Measurements from ENCODE around the gene AJM1. TPM values are rescaled to one million over a fixed set of nuclear protein-coding genes. Genes with fewer than 3 reads are reported as not detected.

Gene AJM1
- total RNA-seq, 1 donor from 2014 or later = 3.3 TPM

DNA sequence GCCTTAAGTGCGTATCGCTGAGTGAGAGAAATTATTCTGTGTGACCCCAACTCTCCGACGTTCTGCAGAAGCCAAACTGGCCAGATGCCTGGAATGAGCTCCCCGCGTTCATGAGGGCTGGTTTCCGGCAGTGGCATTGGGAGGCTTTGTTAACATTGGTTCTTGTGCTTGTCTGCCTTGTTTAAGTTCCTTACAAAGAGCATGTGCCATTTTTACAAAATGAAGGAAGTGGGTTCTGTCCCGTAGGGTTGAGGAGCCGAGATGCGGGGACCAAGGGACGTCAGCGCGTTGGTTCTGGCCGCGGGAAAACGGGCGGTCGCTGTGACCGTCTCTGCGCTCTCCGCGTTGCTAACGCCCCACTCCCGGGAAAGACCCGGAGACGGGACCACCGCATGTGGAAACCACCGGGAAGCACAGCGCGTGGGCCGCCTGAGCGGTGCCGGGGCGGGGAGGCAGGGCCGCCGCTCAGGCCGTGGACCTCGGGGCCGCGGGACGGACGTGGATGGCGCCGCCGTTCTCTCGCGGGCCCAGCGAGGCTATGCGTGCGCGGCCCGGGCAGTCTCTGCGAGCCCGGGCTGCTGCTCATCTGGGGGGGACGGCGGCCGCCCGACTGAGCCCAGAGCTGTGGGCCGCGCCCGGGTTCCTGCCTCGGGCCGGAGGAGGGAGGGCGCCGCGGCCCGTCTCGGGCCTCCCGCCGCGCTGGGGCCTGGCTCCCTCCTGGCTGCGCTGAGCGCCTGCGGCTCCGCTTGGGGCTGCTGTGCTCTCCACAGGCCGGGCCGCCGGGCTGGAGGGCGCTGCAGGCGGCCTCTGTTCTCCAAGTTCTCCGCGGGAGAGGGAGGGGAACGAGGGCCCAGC lies 21.1 kb upstream of the AJM1 start:
- peaks cover 12% of the 10 kb centered on the region for H3K4me1 ChIP-seq (ENCODE audit: insufficient read depth, low read length)
- Mint-ChIP-seq H3K27ac (ENCODE audit: unreplicated experiment) (no peak overlapping the region), H3K27me3 (ENCODE audit: low read depth, unreplicated experiment) (no peaks in the 10 kb centered on the region), H3K4me3 (ENCODE audit: unreplicated experiment) (peak overlapping the region; percentile 47), H3K9me3 (ENCODE audit: unreplicated experiment) (no peaks in the 10 kb centered on the region), H3K36me3 (ENCODE audit: low read depth, unreplicated experiment) (peaks cover 5% of the 10 kb centered on the region), H3K4me1 (ENCODE audit: low read depth, unreplicated experiment) (no peaks in the 10 kb centered on the region)
- FAIRE-seq (no peak), DNase-seq (ENCODE audit: low read depth) (peak; percentile 30)
- peaks cover 49% of the 10 kb centered on the region for H4K20me1 ChIP-seq (ENCODE audit: insufficient read depth, low read length)
- TF ChIP-seq, protein P1, sequence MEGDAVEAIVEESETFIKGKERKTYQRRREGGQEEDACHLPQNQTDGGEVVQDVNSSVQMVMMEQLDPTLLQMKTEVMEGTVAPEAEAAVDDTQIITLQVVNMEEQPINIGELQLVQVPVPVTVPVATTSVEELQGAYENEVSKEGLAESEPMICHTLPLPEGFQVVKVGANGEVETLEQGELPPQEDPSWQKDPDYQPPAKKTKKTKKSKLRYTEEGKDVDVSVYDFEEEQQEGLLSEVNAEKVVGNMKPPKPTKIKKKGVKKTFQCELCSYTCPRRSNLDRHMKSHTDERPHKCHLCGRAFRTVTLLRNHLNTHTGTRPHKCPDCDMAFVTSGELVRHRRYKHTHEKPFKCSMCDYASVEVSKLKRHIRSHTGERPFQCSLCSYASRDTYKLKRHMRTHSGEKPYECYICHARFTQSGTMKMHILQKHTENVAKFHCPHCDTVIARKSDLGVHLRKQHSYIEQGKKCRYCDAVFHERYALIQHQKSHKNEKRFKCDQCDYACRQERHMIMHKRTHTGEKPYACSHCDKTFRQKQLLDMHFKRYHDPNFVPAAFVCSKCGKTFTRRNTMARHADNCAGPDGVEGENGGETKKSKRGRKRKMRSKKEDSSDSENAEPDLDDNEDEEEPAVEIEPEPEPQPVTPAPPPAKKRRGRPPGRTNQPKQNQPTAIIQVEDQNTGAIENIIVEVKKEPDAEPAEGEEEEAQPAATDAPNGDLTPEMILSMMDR (IDR thresholded peaks at IDR 0.05; ENCODE audit: insufficient read depth, low read depth, low read length) = no peak
- TF ChIP-seq EZH2 (IDR thresholded peaks at IDR 0.05; ENCODE audit: insufficient read depth, low read length) = no peak
- H3K36me3 ChIP-seq (ENCODE audit: insufficient read depth, low read length) = peaks cover 4% of the 10 kb centered on the region
- H3K4me2 ChIP-seq (ENCODE audit: low read length) = peak overlapping the region; percentile 89
- H3K79me2 ChIP-seq (ENCODE audit: insufficient read depth, low read length) = peaks cover 48% of the 10 kb centered on the region
- peak overlapping the region; percentile 72 for H3K9ac ChIP-seq (ENCODE audit: low read length)
- H3K9me3 ChIP-seq (ENCODE audit: insufficient read depth, low read depth, low read length) = no peaks in the 10 kb centered on the region
- H2AFZ ChIP-seq (ENCODE audit: low read depth, low read length) = peak overlapping the region; percentile 63
- peak overlapping the region; percentile 52 for H3K4me3 ChIP-seq (ENCODE audit: insufficient read depth, low read depth, low read length)
- H3K27ac ChIP-seq (ENCODE audit: low read depth, low read length) = no peak overlapping the region
- H3K27me3 ChIP-seq (ENCODE audit: insufficient read depth, low read length) = no peaks in the 10 kb centered on the region

DNA sequence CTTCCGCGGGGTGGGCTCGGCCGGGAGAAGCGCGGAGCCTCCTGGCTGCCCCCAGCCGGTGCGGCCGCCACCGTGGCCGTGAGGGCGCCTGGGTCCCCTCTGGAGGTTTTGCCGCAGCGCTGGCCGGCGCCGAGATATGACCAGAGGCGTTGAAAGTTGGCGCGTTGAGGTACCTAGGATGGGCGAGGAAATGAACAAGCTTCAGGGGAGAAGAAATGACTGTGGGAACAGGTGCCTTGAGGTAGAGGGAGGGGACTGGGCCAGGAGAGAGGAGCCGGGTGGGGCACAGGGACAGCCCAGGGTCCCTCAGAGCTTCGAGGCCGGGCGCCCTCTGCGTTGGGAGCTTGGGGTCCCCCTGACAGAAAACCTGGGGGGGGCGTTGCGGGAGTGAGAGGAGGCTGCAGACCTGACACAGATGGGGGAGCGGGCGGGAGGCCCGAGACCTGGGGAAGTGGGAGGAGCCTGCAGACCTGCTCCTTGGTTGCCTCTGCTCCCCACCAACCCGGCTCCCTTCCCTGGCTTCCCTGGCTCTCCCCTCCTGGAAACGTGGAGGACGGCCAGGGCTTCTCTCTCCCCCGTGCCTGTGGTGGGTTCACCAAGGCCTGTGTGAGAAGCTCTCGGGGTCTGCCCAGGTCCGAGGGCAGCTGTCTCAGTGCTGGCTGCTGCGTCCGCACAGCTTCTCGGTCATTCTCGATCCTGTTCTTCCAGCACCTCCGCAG lies 20.3 kb upstream of the AJM1 start:
- H3K27me3 ChIP-seq (ENCODE audit: insufficient read depth, low read length) = no peaks in the 10 kb centered on the region
- H3K36me3 ChIP-seq (ENCODE audit: insufficient read depth, low read length) = peaks cover 4% of the 10 kb centered on the region
- Mint-ChIP-seq H3K36me3 (ENCODE audit: low read depth, unreplicated experiment) (peaks cover 5% of the 10 kb centered on the region), H3K27ac (ENCODE audit: unreplicated experiment) (peak overlapping the region; percentile 12), H3K27me3 (ENCODE audit: low read depth, unreplicated experiment) (no peaks in the 10 kb centered on the region), H3K4me3 (ENCODE audit: unreplicated experiment) (no peak overlapping the region), H3K9me3 (ENCODE audit: unreplicated experiment) (no peaks in the 10 kb centered on the region), H3K4me1 (ENCODE audit: low read depth, unreplicated experiment) (no peaks in the 10 kb centered on the region)
- no peak overlapping the region for H2AFZ ChIP-seq (ENCODE audit: low read depth, low read length)
- H3K4me3 ChIP-seq (ENCODE audit: insufficient read depth, low read depth, low read length) = no peak overlapping the region
- no peaks in the 10 kb centered on the region for H3K9me3 ChIP-seq (ENCODE audit: insufficient read depth, low read depth, low read length)
- H3K4me2 ChIP-seq (ENCODE audit: low read length) = peak overlapping the region; percentile 89
- no peak for DNase-seq (ENCODE audit: low read depth)
- peaks cover 42% of the 10 kb centered on the region for H4K20me1 ChIP-seq (ENCODE audit: insufficient read depth, low read length)
- peaks cover 45% of the 10 kb centered on the region for H3K79me2 ChIP-seq (ENCODE audit: insufficient read depth, low read length)
- peak overlapping the region; percentile 72 for H3K9ac ChIP-seq (ENCODE audit: low read length)
- H3K27ac ChIP-seq (ENCODE audit: low read depth, low read length) = no peak overlapping the region
- no peak for TF ChIP-seq EZH2 (IDR thresholded peaks at IDR 0.05; ENCODE audit: insufficient read depth, low read length)
- TF ChIP-seq, protein P1 (IDR thresholded peaks at IDR 0.05; ENCODE audit: insufficient read depth, low read depth, low read length) = no peak
- FAIRE-seq = no peak
- H3K4me1 ChIP-seq (ENCODE audit: insufficient read depth, low read length) = peaks cover 12% of the 10 kb centered on the region

Measured in astrocyte (in vitro differentiated cells and primary cell).